GM21825 (cell line): ENCODE results near the gene HINT3.
"Not testable (repeated sequence)": the region's sequence is repeated elsewhere in the genome, so short reads cannot be mapped to it uniquely, and the experiment has no call there.

Experiments used
- ATAC-seq: cut with Tn5 transposase; IDR thresholded peaks from one replicate; pipeline ENCODE4 v1.9.1; 2021; ENCODE audit warnings: mild to moderate bottlenecking, moderate library complexity; ENCODE audit not compliant: unreplicated experiment

The HINT3 gene

GRCh38 chr6:125959041-125959440 lies 2.5 kb downstream of the HINT3 start:
- ATAC-seq, result no peak

- no peak for ATAC-seq
Measured at GRCh38 chr6:125961117-125961516, 4.5 kb downstream of the HINT3 start.

- no peak for ATAC-seq
Measured at GRCh38 chr6:125962900-125963497, 6.4 kb downstream of the HINT3 start.

GRCh38 chr6:125963817-125964216 lies 7.2 kb downstream of the HINT3 start:
- no peak for ATAC-seq

- ATAC-seq, result no peak
Measured at GRCh38 chr6:125966569-125966968, 10.0 kb downstream of the HINT3 start.

- ATAC-seq, result no peak
Measured at GRCh38 chr6:125968493-125968892, 11.9 kb downstream of the HINT3 start.

GRCh38 chr6:125970760-125971159 lies 14.2 kb downstream of the HINT3 start:
- no peak for ATAC-seq

- not testable (repeated sequence) for ATAC-seq
Measured at GRCh38 chr6:125972478-125972877, 15.9 kb downstream of the HINT3 start.

GRCh38 chr6:125974214-125974866 lies 17.8 kb downstream of the HINT3 start:
- peak; percentile 88 for ATAC-seq

GRCh38 chr6:125979101-125979500 lies 22.5 kb downstream of the HINT3 start:
- no peak for ATAC-seq

GRCh38 chr6:125981571-125982185 lies 25.1 kb downstream of the HINT3 start:
- ATAC-seq, result no peak

- no peak for ATAC-seq
Measured at GRCh38 chr6:125983246-125983945, 26.8 kb downstream of the HINT3 start.

GRCh38 chr6:125984311-125984710 lies 27.7 kb downstream of the HINT3 start:
- ATAC-seq, result no peak

- no peak for ATAC-seq
Measured at GRCh38 chr6:125985522-125985921, 29.0 kb downstream of the HINT3 start.

- ATAC-seq, result no peak
Measured at GRCh38 chr6:125985979-125986300, 29.4 kb downstream of the HINT3 start.

GRCh38 chr6:125986301-125987025 lies 29.9 kb downstream of the HINT3 start, which contains the start of gene TRMT11:
Gene TRMT11 (plus strand): TSS chr6:125986540. CDS start chr6:125986551, 11 bp downstream.
- ATAC-seq, result peak; percentile 97

GRCh38 chr6:125987026-125987617 lies 30.6 kb downstream of the HINT3 start:
- peak; percentile 36 for ATAC-seq

- no peak for ATAC-seq
Measured at GRCh38 chr6:125988280-125988679, 31.7 kb downstream of the HINT3 start.

GRCh38 chr6:125989631-125990030 lies 33.1 kb downstream of the HINT3 start:
- ATAC-seq, result no peak

GRCh38 chr6:125991653-125992052 lies 35.1 kb downstream of the HINT3 start:
- ATAC-seq, result no peak
